GM21786 (cell line): ENCODE measurements around the gene SELL.
"Not testable (repeated sequence)": the region's sequence is repeated elsewhere in the genome, so short reads cannot be mapped to it uniquely, and the experiment has no call there.

ENCODE experiments used
- ATAC-seq: cut with Tn5 transposase; IDR thresholded peaks from one replicate; pipeline ENCODE4 v1.9.1; 2021; ENCODE audit not compliant: unreplicated experiment

The SELL gene

DNA sequence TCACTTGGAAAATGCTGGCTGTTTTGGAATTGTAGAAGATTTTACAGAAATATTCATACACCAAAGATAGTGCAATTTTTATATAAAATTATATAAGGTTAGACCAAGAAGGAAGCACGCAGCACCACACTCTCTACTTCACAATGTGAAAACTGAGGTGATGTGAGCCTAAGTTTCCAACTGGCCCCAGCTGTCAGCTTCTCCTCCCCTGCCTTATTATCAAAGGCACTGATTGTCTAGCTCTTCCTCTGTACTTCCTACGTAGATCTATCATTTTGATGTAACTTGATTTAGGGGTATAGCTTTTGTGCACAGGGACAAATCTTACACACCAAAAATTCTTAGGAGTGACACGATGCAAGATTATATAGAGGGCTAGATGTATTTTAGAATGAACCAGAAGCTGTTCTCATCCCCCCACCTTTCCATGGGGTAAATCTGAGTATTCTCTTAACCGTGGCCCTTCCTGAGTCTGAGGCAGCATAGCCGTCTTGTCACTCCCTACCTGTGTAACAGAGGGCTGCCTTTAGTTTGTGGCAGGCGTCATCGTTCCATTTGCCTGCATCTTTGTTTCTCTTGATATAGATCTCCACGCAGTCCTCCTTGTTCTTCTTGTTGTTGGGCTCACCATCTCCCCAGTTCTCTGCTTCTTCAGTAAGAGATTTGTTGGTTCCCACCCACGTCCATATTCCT, 3.4 kb downstream of the SELL start:
- ATAC-seq = no peak

DNA sequence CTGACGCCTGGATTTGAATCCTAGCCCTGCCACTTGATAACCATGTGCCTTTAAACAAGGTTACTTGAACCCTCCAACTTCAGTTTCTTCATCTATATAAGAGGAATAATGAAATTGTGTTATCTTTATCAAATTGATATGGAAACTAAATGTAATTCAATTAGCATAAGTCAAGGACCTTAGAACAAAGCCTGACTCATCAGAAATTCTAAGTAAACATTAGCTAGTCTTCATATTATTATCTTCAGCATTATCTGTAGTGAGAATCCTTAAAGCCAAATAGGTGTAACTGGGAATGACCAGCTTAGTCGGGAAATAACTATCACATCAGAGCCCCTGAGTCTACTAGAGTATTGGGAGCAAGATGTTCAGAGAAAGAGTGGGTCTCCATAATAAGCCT, 6.6 kb downstream of the SELL start:
- ATAC-seq = no peak

DNA sequence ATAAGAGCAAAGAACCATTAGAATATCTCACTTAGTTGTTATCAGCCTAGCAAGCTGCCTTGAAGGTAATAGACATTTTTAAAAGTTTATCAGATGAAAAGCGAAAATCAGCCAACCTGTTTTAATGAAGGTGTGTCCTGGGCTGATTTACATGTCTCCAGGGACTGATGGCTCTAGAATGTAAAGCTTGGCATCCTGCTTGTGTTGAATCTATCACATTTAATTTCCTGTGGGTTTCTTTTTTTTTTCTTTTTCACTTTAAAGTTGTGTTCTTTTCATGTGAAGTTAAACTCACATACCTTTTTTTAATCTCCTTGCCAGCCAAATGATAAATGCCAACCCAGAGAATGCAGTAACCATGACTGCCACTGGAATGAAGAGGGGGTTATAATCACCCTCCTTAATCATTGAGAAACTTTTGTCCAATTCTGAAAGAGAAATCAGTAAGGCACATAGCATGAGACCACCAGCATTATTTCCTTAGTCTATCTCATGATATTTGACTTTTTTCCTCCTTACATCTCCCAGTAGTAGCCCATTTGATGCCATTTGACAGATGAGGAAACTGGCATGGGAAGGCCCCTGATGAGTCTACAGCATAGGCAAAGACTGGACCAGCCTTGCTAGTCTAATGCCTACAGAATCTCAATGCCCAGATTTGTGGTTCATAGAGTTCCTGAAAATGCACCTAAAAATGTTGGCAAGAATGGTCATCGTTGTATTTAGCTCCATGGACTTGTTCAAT, 10.0 kb downstream of the SELL start:
- ATAC-seq = no peak

DNA sequence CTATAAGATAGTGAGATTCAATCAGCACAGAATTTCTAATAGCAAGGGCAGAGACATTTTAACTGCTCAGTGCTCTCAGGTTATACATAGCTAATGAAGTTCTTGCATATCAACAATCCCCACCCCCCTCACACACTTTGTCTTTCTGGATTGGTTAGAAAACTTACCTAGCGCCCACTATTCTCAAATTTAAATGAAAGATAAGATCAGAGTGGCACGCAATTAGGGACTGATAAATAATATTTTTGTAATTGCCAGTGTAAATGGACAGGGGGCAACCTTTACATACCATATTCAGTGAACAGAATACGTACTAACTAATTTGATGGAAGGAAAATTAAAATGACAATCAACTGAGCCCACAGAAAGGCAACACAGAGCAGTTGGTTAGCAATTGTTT, 11.7 kb downstream of the SELL start:
- ATAC-seq = no peak

DNA sequence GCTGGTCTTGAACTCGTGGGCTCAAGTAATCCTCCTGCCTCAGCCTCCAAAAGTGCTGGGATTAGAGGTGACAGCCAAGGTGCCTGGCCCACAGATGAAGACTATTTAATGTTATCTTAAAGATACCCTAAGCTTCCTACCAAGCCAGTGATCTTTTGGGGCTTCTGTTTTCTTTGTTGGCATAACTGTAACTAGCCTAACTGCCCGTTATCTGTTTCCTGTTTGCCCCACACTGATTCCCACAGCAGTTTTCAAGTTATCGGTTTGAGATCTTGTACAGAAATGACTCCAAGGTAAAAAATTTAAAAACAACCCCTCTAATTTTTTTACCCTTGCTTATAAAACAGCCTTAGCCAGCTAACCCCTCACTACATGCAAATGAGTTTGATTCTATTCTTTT, 12.4 kb downstream of the SELL start:
- ATAC-seq = no peak

DNA sequence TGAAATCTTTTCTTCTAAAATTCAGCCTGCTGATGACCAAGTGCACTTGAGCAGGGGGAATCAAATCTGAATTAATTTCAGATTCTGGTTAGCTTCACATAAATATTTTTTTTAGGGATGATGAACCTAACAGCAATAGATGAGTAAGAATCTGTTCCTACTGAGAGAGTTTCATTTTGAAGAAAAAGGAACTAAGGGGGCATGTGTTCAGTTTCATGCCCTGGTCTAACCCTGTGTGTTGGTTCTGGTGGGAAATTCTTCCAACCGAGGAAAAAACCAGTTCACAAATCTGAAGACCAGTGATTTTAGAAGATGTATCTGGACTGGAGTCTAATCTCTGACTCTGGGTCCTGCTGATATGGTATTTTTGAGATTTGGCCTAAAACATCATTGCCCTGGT, 13.7 kb downstream of the SELL start:
- ATAC-seq = peak; percentile 48

DNA sequence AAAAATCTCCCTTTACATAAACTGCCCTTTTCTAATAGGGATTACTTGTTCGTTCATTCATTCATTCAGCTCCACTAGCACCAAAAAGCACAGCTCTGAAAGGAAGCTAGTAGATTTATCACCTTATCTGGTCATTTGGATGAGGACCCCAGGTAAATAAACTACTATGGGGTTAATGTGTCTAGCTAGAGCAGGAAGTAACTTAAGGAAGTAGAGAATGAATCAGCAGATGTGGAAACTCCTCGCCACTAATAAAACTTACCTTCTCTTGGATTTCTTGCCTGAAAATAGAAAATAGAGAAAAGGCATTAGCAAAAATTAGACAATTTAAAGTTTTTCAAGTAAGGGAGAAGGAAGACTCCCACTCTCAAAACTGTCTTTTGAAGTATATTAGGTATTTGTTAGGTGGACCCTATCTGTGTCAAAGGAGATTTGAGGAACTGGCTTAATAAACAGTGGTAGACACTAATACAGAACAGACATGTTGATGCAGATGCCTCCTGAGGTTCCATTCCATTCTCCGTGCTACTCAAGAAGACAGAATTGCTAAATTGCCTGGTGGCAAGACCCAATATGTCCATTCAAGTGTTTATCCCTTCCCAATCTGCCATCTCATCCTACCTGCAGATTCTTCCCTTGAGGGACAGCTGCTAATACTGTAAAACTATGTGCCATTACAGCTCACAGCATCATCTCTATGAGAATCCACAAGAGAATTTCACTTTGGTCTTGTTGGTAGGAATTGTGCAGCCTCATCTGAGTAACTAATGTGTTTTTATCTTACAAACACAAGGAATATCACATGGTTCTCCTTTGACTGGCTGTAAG, 14.9 kb downstream of the SELL start:
- no peak for ATAC-seq

DNA sequence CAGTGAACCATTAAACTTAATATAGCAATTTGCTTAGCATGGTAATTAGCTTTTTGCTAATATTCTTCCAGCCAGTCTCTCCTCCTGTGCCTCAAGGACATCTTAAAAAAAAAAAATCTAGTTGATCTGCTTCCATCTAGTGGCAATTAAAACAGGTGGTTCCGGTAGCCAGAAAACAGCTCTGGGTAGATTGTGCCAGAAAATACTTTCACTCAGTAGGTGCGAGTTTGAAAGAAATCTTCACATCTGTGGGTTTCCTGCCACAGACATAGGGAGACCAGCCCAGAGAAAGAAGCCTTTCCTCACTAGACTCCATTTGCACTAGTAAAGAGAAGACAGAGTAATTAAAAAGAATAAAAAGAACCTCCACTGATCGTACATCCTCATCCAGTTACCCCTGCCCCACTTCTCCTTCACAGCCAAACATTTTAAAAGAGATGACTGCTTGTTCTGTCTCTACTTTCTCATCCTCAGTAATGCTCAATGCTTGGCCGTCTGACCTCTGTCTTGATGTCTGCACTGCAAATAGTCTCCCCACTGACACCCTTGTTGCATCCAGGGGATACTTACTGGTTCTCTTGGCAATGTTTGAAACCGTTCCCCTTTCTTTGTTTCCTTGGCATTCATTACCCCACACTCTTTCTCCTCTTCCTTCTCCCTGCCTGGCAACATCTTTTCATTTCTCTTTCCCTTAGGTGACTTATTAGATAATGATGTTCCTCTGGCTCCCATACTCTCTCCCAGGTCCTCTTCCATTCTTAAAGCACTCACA, 16.9 kb downstream of the SELL start:
- peak; percentile 31 for ATAC-seq

DNA sequence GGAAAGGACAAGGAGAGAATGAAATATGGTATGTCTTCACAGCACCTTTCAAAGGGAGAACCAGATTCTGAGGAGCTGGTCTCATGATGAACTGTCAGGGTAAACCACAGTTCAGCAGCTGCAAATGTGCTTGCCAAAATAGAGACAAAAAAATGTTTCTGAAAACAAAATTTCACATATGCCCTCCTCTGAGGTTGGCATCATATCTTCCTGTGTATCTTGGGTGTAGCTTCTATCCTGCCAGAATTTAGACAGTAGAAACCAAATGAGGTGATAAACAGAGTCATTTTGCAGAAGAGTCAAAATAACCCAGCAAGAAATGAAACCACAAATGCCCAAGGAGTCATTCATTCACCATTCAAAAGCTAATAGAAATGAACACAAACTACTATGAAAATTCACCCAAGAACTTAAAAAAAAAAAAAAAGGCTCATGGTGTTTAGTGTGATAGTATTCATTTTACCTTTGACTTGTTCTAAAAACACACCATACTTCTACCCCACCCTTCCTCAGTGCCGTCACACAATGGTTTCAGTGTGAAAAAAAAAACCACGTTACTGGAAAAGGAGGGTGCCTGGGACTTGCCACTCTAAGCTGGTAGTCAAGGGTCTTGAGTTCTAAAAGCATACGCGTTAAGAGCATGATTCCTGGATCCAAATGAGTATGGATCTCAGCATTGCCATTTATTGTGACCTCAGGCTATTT, 18.5 kb downstream of the SELL start:
- ATAC-seq = peak; percentile 45

DNA sequence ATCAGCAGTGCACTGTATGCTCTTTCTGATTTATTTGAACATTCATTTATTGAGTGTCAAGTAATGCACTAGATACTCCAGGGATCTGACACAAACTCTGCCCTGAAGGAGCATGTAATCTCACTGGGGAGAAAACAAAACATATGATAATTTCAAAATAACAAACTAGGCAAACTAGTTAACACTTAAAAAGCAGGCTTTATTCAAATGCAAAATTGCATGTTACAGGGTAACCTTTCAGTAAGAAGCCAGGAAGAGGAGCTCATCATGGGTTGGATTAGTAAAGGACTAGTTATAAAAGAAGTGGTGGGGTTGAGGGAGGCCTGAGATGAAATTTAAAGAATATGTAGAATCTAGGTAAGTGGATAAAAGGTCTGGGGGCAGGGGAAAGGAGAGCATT, 20.9 kb downstream of the SELL start:
- ATAC-seq = no peak

DNA sequence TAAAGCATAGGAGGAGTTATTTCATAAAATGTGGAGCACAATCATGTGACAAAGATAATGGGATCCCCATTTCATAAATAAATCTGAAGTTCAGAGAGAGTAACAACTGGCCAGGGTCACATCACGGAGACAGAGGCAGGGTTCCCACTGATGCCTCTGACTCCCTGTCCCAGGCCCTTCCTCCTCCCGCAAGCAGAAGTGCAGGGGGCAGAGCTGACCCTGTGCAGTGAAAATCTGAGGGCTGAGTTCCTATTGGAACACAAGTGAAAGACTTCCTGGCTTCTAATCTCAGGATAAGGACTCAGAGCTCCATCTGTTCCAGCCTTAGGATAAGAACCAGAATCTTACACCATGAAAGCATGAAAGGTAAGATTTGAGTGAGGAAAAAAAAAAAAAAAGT, 22.0 kb downstream of the SELL start:
- no peak for ATAC-seq

DNA sequence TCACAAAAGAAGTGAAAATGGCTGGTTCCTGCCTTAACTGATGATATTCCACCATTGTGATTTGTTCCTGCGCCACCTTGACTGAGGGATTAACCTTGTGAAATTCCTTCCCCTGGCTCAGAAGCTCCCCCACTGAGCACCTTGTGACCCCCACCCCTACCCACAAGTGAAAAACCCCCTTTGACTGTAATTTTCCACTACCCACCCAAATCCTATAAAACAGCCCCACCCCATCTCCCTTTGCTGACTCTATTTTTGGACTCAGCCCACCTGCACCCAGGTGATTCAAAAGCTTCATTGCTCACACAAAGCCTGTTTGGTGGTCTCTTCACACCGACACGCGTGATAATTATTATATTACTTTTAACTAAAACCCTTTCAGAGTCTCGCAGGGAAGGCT, 23.0 kb downstream of the SELL start:
- not testable (repeated sequence) for ATAC-seq

DNA sequence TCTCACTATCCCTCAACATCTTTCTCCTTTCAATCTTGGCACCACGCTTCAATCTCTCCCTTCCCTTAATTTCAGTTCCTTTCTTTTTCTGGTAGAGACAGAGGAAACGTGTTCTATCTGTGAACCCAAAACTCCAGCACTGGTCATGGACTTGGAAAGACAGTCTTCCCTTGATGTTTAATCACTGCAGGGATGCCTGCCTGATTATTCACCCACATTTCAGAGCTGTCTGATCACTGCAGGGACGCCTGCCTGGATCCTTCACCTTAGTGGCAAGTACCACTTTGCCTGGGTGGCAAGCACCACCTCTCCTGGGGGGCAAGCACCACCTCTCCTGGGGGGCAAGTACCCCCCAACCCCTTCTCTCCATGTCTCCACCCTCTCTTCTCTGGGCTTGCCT, 27.8 kb downstream of the SELL start:
- ATAC-seq = no peak

DNA sequence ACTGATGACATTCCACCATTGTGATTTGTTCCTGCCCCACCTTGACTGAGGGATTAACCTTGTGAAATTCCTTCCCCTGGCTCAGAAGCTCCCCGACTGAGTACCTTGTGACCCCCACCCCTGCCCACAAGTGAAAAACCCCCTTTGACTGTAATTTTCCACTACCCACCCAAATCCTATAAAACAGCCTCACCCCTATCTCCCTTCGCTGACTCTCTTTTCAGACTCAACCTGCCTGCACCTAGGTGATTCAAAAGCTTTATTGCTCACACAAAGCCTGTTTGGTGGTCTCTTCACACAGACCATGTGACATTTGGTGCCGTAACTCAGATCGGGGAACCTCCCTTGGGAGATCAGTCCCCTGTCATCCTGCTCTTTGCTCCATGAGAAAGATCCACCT, 28.3 kb downstream of the SELL start:
- not testable (repeated sequence) for ATAC-seq

DNA sequence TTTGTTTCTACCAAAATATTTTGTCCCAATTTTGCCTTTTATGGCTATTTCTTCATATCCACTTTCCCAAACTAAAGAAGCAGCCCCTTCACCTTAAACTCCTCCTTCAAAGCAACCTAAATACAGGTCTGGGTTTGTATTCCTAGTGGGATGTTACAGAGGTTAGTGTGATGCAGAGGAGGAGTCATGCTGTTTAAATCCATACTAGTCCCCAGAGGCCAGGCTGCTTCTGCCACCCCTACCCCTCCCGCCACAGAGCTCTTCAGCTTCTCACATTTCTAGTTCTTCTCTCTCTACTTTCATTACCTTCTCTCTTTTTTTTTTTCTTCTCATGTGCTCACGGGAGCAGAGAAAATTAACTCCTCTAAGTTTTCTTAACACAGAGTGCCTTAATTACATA, 29.3 kb downstream of the SELL start:
- ATAC-seq = no peak

DNA sequence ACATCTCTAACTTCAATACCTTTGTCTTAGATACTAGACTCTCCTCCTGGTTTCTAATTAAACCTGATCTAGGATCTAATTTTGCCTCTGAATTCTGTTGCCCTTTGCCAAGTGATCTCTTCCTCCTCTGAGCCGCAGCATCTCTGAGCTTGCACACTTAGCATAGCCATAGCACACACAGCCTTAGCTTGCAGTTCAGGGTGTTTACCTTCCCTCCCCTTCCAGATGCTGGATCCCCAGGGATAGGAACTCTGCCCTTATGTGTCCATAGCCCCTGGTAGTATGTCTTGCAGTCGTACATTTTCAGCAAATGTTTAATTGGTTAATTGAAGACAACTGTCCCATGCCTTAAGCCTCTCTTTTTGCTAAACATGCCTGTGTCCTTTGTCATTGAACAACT, 30.3 kb downstream of the SELL start:
- peak; percentile 19 for ATAC-seq

DNA sequence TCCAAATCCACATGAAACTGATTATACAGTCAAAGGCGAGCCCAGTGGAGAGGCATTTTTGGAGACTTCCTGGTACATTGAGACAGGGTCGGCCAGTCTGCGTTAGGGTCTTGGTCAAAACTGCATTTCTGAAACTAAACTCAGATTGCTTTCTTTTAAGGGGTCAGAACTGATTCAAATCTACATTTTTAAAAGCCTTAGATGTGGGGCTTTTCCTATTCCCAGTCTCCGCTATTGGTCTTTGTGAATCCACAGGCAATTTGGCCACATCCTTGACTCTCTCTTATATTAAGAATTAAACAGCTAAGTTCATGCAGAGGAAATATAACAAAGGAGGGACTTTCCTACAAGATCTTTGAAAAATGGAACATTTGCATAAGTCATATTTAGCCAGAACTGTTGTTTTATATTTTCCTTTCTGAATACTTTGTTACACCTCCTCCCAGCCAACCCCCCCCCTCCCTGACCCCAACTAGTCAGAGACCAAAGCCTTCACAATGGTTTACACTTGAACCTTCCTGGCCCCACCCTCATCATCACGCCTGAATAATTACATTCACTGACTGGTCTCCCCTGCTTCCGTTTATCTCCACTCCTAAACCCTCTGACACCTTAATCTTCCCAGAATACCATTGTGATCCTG, 30.9 kb downstream of the SELL start:
- peak; percentile 62 for ATAC-seq

DNA sequence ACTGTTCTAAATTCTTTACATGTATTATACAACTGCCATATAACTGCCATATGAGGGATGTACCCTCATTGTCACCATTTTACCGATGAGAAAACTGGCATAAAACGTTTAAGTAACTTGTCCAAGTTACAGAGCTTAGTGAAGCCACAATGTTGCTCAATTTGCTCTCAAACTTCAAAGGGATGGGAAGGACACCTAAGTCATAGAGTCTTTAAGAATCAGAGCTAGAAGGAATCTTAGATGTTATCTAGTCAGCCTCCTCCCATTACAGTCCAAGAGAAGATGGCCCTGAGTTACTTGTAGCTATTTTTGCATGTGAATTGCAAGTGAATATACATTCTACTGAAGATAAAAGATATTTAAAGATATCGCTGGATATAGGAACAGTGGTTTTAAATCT, 31.7 kb downstream of the SELL start:
- no peak for ATAC-seq

DNA sequence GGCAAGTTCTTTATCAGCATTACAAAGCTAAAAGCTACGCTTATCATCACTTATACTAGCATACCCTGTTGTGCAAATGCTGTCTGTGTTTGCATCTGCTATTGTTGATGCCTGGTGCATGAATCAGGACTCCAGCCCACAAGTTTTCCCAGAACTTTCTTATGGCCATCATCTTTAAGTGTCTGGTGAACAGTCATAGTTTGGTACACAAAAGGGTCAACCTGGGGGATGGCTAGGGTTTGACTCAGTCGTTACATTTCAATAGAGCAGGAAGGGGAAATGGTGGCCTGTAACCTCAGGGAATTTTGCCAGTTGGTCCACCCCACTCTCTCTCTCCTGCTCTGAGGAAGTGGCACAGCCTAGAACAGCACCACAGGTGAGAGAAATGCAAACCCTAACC, 35.4 kb downstream of the SELL start:
- ATAC-seq = no peak

DNA sequence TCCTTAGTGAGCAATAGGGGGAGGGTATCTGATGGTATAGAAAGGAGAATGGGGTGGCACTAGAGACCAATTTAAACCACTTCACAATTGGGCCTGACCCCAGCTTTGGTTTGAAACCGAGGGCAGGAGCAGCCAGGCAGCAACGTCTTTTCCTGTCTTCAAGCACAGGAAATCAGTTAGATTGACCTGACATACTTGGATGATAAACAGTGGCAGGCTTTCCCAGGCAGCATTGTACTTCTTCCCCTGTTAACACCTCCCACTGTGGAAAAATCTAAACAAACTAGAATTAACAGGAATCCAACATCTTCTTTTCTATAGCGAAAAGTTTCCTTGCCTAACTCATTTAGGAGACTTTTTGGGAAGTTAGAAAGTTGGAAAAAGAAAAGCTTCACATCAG, 40.6 kb downstream of the SELL start:
- no peak for ATAC-seq
